ENCODE measurements around the gene GALR2.

The GALR2 gene

DNA sequence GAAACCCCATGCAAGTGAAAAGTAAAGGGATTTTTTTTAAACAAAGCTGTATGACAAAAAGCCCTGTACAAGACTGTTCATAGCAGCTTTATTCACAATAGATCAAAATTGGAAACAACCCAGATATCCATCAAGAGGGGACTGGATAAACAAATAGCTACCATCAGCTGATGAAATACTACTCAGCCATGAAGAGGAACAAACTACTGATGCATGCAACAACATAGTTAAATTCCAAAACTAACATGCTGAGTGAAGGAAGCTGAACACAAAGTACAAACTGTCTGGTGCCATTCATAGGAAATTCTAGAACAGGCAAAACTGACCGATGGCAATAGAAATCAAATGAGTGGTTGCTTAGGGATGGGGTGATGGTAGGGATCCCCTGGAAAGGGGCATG is 51.3 kb downstream of the GALR2 start:
- DNase-seq (ENCODE audit: low spot score): no peak
